ENCODE data around the gene DRD4.
"Not testable (repeated sequence)": the region's sequence is repeated elsewhere in the genome, so short reads cannot be mapped to it uniquely, and the experiment has no call there.

DRD4 gene

DNA sequence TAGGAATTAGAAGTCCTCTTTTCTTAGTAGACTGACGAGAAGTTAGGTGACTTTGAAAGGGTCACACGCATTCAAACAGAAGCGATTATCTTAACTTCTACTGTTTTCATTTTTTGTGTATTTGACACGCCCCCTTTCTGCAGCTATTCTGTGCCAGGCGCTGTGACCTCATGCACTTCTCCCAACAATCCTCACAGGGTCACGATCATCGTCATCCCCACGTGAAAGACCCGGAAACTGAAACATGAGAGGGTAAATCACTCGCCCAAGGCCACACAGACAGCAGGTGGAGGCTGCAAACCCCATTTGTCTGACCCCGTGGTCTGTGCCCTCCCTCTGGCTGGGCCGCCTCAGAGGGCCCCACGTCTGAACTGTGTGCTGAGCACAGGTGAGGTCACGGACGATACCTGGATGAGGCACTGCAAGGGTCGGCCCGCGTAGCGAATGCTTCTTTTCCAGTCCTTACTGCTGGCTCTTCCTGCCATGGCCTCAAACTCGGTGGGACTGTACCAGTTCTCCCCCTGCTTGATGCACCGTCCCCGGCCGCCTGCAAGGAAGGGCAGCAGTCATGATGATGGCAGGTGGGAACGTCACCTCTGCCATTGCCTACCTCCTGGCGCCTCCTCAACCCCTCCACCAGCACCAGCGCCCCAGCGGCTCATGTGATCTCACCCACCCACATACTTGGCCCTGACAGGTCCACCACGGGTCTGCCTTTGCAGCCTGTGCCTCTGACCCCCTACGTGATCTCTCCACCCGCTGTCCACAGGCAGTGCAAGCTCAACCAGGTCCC, 49.6 kb downstream of the DRD4 start:
- Histone ChIP-seq H2BK5ac (ENCODE audit: low read length) (no peak overlapping the region), H3K4ac (ENCODE audit: low read depth, low read length) (no peak overlapping the region), H4K8ac (ENCODE audit: low read depth, low read length) (no peak overlapping the region), H3K4me1 (ENCODE audit: control insufficient read depth, low read depth, low read length) (no peaks in the 10 kb centered on the region), H3K27ac (ENCODE audit: low read depth, low read length) (no peak overlapping the region), H3K79me1 (ENCODE audit: low read length) (peaks cover 5% of the 10 kb centered on the region), H2BK15ac (replicated peaks; ENCODE audit: low read depth) (no peak overlapping the region), H3K36me3 (ENCODE audit: control insufficient read depth, insufficient read depth, low read length) (peaks cover 16% of the 10 kb centered on the region), H3K18ac (ENCODE audit: low read length) (no peak overlapping the region), H3K4me2 (ENCODE audit: low read length) (no peak overlapping the region), H3K27me3 (ENCODE audit: insufficient read depth, low read length, poor library complexity) (no peaks in the 10 kb centered on the region), H3K79me2 (ENCODE audit: control insufficient read depth, insufficient read depth, low read length) (peaks cover 5% of the 10 kb centered on the region), H2AK5ac (ENCODE audit: low read length) (no peak overlapping the region), H4K5ac (ENCODE audit: low read length) (no peak overlapping the region), H3K9ac (ENCODE audit: low read length) (no peak overlapping the region), H2BK120ac (ENCODE audit: low read depth, low read length) (no peak overlapping the region), H3K56ac (ENCODE audit: low read length) (no peak overlapping the region), H3K4me3 (ENCODE audit: low read length) (no peak overlapping the region), H3K23ac (ENCODE audit: low read length) (no peak overlapping the region)
- WGBS (ENCODE audit: extremely low coverage, insufficient coverage, low lambda C conversion rate): no CpG with 5 or more reads among the region's 30 CpGs
- no peak for DNase-seq

DNA sequence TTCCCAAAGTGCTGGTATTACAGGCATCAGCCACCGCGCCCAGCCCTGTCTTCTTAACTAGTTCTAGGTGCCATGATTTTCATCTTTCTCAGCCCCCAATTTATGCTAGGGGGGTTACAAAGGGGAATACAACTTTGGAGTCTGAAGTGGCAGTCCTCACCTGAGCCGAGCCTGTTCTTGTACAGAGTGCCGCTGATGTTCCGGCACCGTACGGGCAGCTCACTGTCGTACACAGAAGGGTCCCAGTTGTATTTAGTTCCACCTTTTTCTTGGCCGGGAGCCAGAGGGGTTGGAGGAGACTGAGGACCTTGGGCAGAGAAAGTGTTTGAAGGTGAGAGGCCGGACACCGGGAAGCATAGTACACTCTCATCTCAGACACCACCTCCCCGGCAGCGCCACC, 50.7 kb downstream of the DRD4 start:
- Histone ChIP-seq H3K79me2 (ENCODE audit: control insufficient read depth, insufficient read depth, low read length) (peaks cover 11% of the 10 kb centered on the region), H3K56ac (ENCODE audit: low read length) (no peak overlapping the region), H2BK5ac (ENCODE audit: low read length) (no peak overlapping the region), H3K4me1 (ENCODE audit: control insufficient read depth, low read depth, low read length) (no peaks in the 10 kb centered on the region), H4K8ac (ENCODE audit: low read depth, low read length) (no peak overlapping the region), H2BK15ac (replicated peaks; ENCODE audit: low read depth) (no peak overlapping the region), H4K5ac (ENCODE audit: low read length) (no peak overlapping the region), H3K9ac (ENCODE audit: low read length) (no peak overlapping the region), H3K4ac (ENCODE audit: low read depth, low read length) (no peak overlapping the region), H3K18ac (ENCODE audit: low read length) (no peak overlapping the region), H3K27me3 (ENCODE audit: insufficient read depth, low read length, poor library complexity) (no peaks in the 10 kb centered on the region), H2AK5ac (ENCODE audit: low read length) (no peak overlapping the region), H3K79me1 (ENCODE audit: low read length) (peaks cover 7% of the 10 kb centered on the region), H3K27ac (ENCODE audit: low read depth, low read length) (no peak overlapping the region), H3K4me2 (ENCODE audit: low read length) (no peak overlapping the region), H2BK120ac (ENCODE audit: low read depth, low read length) (no peak overlapping the region), H3K4me3 (ENCODE audit: low read length) (no peak overlapping the region), H3K23ac (ENCODE audit: low read length) (no peak overlapping the region), H3K36me3 (ENCODE audit: control insufficient read depth, insufficient read depth, low read length) (peaks cover 16% of the 10 kb centered on the region)
- WGBS (ENCODE audit: extremely low coverage, insufficient coverage, low lambda C conversion rate): no CpG with 5 or more reads among the region's 13 CpGs
- DNase-seq: no peak

DNA sequence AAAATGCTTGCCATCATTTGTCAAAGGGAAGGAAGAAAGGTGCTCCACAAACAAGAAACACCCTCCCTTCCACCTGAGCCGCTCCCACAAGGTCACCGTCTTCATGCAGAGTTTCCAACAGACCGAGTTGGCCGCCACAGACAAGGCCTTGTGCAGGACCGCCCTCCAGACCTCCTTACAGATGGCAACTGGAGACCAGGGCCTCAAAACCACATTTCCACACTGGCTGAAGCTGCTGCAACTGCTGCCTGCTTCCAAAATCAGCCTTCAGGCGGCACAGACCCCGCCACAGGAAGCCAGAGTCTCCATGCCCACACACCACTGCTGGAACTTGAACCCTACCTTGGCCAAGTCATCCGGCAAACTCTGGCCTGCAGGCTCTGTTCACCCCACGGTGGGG, 51.6 kb downstream of the DRD4 start:
- Histone ChIP-seq H2BK120ac (ENCODE audit: low read depth, low read length) (no peak overlapping the region), H3K9ac (ENCODE audit: low read length) (no peak overlapping the region), H2BK5ac (ENCODE audit: low read length) (no peak overlapping the region), H3K4me3 (ENCODE audit: low read length) (no peak overlapping the region), H3K27me3 (ENCODE audit: insufficient read depth, low read length, poor library complexity) (no peaks in the 10 kb centered on the region), H3K4ac (ENCODE audit: low read depth, low read length) (no peak overlapping the region), H3K18ac (ENCODE audit: low read length) (no peak overlapping the region), H3K27ac (ENCODE audit: low read depth, low read length) (no peak overlapping the region), H3K36me3 (ENCODE audit: control insufficient read depth, insufficient read depth, low read length) (peaks cover 14% of the 10 kb centered on the region), H3K23ac (ENCODE audit: low read length) (no peak overlapping the region), H3K56ac (ENCODE audit: low read length) (no peak overlapping the region), H3K79me2 (ENCODE audit: control insufficient read depth, insufficient read depth, low read length) (peaks cover 19% of the 10 kb centered on the region), H4K5ac (ENCODE audit: low read length) (no peak overlapping the region), H2AK5ac (ENCODE audit: low read length) (no peak overlapping the region), H2BK15ac (replicated peaks; ENCODE audit: low read depth) (no peak overlapping the region), H3K4me2 (ENCODE audit: low read length) (no peak overlapping the region), H3K79me1 (ENCODE audit: low read length) (peaks cover 11% of the 10 kb centered on the region), H4K8ac (ENCODE audit: low read depth, low read length) (no peak overlapping the region), H3K4me1 (ENCODE audit: control insufficient read depth, low read depth, low read length) (no peaks in the 10 kb centered on the region)
- WGBS (ENCODE audit: extremely low coverage, insufficient coverage, low lambda C conversion rate): no CpG with 5 or more reads among the region's 9 CpGs
- no peak for DNase-seq

DNA sequence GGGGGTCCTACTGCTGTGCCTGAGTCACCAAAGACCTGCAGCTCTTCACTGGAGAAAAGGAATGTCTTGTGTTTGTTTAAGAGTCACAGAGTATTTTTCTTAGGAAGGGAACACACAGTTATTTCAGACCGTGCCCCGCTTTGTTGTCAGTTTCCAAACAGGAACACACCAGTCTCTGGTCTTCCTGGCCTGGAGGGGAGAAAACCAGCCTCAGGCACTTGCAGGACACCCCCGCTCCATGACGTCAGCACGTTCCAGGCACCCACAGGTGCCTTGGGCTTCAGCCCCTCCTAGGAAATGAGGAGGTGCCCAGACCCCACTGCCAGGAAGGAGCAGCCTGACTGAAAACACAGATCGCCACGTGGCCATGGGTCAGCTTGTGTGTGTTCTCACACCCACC, 52.6 kb downstream of the DRD4 start:
- H3K79me2 ChIP-seq (ENCODE audit: control insufficient read depth, insufficient read depth, low read length): peaks cover 24% of the 10 kb centered on the region
- H3K27me3 ChIP-seq (ENCODE audit: insufficient read depth, low read length, poor library complexity): no peaks in the 10 kb centered on the region
- H3K56ac ChIP-seq (ENCODE audit: low read length): peak overlapping the region; percentile 15
- no peaks in the 10 kb centered on the region for H3K4me1 ChIP-seq (ENCODE audit: control insufficient read depth, low read depth, low read length)
- H2BK120ac ChIP-seq (ENCODE audit: low read depth, low read length): no peak overlapping the region
- no peak overlapping the region for H3K27ac ChIP-seq (ENCODE audit: low read depth, low read length)
- H3K4ac ChIP-seq (ENCODE audit: low read depth, low read length): no peak overlapping the region
- no peak overlapping the region for H2BK5ac ChIP-seq (ENCODE audit: low read length)
- H3K79me1 ChIP-seq (ENCODE audit: low read length): peaks cover 11% of the 10 kb centered on the region
- H2AK5ac ChIP-seq (ENCODE audit: low read length): no peak overlapping the region
- no peak overlapping the region for H4K5ac ChIP-seq (ENCODE audit: low read length)
- DNase-seq: no peak
- H3K4me2 ChIP-seq (ENCODE audit: low read length): no peak overlapping the region
- H3K23ac ChIP-seq (ENCODE audit: low read length): no peak overlapping the region
- H3K4me3 ChIP-seq (ENCODE audit: low read length): no peak overlapping the region
- H3K9ac ChIP-seq (ENCODE audit: low read length): no peak overlapping the region
- no CpG with 5 or more reads among the region's 7 CpGs for WGBS (ENCODE audit: extremely low coverage, insufficient coverage, low lambda C conversion rate)
- H2BK15ac ChIP-seq (replicated peaks; ENCODE audit: low read depth): no peak overlapping the region
- H3K18ac ChIP-seq (ENCODE audit: low read length): no peak overlapping the region
- H3K36me3 ChIP-seq (ENCODE audit: control insufficient read depth, insufficient read depth, low read length): peaks cover 13% of the 10 kb centered on the region
- H4K8ac ChIP-seq (ENCODE audit: low read depth, low read length): no peak overlapping the region

DNA sequence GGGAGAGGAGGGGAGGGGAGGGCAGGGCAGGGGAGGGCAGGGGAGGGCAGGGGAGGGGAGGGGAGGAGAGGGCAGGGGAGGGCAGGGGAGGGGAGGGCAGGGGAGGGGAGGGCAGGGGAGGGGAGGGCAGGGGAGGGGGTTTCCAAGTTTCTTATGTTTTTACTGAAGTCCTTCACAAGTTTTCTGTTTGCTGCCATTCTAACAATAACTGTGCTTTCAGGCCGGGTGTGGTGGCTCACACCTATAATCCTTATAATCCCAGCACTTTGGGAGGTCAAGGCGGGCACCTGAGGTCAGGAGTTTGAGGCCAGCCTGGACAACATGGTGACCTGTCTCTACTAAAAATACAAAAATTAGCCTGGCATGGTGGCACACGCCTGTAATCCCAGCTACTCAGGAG, 53.2 kb downstream of the DRD4 start:
- not testable (repeated sequence) for H3K4me3 ChIP-seq (ENCODE audit: low read length); H3K4ac ChIP-seq (ENCODE audit: low read depth, low read length); H3K4me1 ChIP-seq (ENCODE audit: control insufficient read depth, low read depth, low read length); H2BK5ac ChIP-seq (ENCODE audit: low read length); H2AK5ac ChIP-seq (ENCODE audit: low read length); H2BK15ac ChIP-seq (replicated peaks; ENCODE audit: low read depth); H3K27ac ChIP-seq (ENCODE audit: low read depth, low read length); H3K27me3 ChIP-seq (ENCODE audit: insufficient read depth, low read length, poor library complexity); H3K18ac ChIP-seq (ENCODE audit: low read length); H3K9ac ChIP-seq (ENCODE audit: low read length); H4K5ac ChIP-seq (ENCODE audit: low read length); H2BK120ac ChIP-seq (ENCODE audit: low read depth, low read length); H4K8ac ChIP-seq (ENCODE audit: low read depth, low read length); H3K23ac ChIP-seq (ENCODE audit: low read length); H3K4me2 ChIP-seq (ENCODE audit: low read length); H3K56ac ChIP-seq (ENCODE audit: low read length); DNase-seq
- Histone ChIP-seq H3K79me1 (ENCODE audit: low read length) (peaks cover 11% of the 10 kb centered on the region), H3K79me2 (ENCODE audit: control insufficient read depth, insufficient read depth, low read length) (peaks cover 24% of the 10 kb centered on the region), H3K36me3 (ENCODE audit: control insufficient read depth, insufficient read depth, low read length) (peaks cover 12% of the 10 kb centered on the region)
- no CpG with 5 or more reads among the region's 3 CpGs for WGBS (ENCODE audit: extremely low coverage, insufficient coverage, low lambda C conversion rate)

Data from mesendoderm (in vitro differentiated cells).